WTC11 (cell line): ENCODE measurements around the gene ADAM12. TPM values are rescaled to one million over a fixed set of nuclear protein-coding genes. Genes with fewer than 3 reads are reported as not detected.

Experiments used
- ATAC-seq: fragments of 200-7000 bp; cut with Tn5 transposase; 2 replicates; pipeline ENCODE4 v1.10.0; 2021; ENCODE audit warnings: mild to moderate bottlenecking, moderate library complexity
- Bru-seq: library from RNA; stranded (reverse); fragments of 400-500 nt; gene quantifications from one replicate; lab custom pipeline; 2021; lab: Mats Ljungman, UMichigan
- CTCF ChIA-PET: fragments of 300-600 bp; sonication (Branson Sonifier 250); formaldehyde crosslinking; loops from one replicate; lab custom pipeline; 2021; ENCODE audit warnings: antibody characterized with exemption; lab: Charles Lee
- POLR2A ChIA-PET: fragments of 350-600 bp; sonication (Branson Sonifier 250); formaldehyde crosslinking; loops from one replicate; lab custom pipeline; 2021; ENCODE audit warnings: antibody characterized with exemption; lab: Charles Lee
- DNase-seq: peaks from one replicate; pipeline ENCODE4 v3.0.0; 2021; ENCODE audit warnings: low spot score
- H3K27ac Mint-ChIP-seq: 2 replicates; pipeline ENCODE4 v1.8.0; 2021; ENCODE audit warnings: mixed read lengths
- H3K27me3 Mint-ChIP-seq: 2 replicates; pipeline ENCODE4 v1.8.0; 2021; ENCODE audit warnings: low read depth, mild to moderate bottlenecking, moderate library complexity, mixed read lengths
- H3K36me3 Mint-ChIP-seq: 2 replicates; pipeline ENCODE4 v1.8.0; 2021; ENCODE audit warnings: mixed read lengths
- H3K4me1 Mint-ChIP-seq: 2 replicates; pipeline ENCODE4 v1.8.0; 2022; ENCODE audit warnings: mixed read lengths
- H3K4me3 Mint-ChIP-seq: 2 replicates; pipeline ENCODE4 v1.8.0; 2021; ENCODE audit warnings: mild to moderate bottlenecking, moderate library complexity, mixed read lengths
- H3K9me3 Mint-ChIP-seq: 2 replicates; pipeline ENCODE4 v1.8.0; 2021; ENCODE audit warnings: mixed read lengths
- E2F4 ChIP-seq: sonication (generic); formaldehyde crosslinking; IDR thresholded peaks from 2 replicates; pipeline ENCODE4 v1.8.1; 2022; ENCODE audit warnings: low read depth, mild to moderate bottlenecking, moderate library complexity, missing genetic modification reagents, borderline replicate concordance
- E2F5 ChIP-seq: sonication (generic); formaldehyde crosslinking; IDR thresholded peaks from 2 replicates; pipeline ENCODE4 v1.8.1; 2022; ENCODE audit warnings: mild to moderate bottlenecking, moderate library complexity, missing genetic modification reagents
- FOXK1 ChIP-seq: sonication (generic); formaldehyde crosslinking; IDR thresholded peaks from 2 replicates; pipeline ENCODE4 v1.8.0; 2022; ENCODE audit warnings: mild to moderate bottlenecking, moderate library complexity, missing genetic modification reagents
- JUN ChIP-seq: sonication (generic); formaldehyde crosslinking; IDR thresholded peaks from 2 replicates; pipeline ENCODE4 v1.8.0; 2023; ENCODE audit warnings: mild to moderate bottlenecking, missing genetic modification reagents
- KAT7 ChIP-seq: sonication (generic); formaldehyde crosslinking; IDR thresholded peaks from 2 replicates; pipeline ENCODE4 v1.8.1; 2023; ENCODE audit warnings: missing genetic modification reagents, mild to moderate bottlenecking, borderline replicate concordance
- MYBL2 ChIP-seq: sonication (generic); formaldehyde crosslinking; IDR thresholded peaks from 2 replicates; pipeline ENCODE4 v1.8.1; 2023; ENCODE audit warnings: mild to moderate bottlenecking, moderate library complexity, missing genetic modification reagents
- NFATC4 ChIP-seq: fragments of 250-450 bp; sonication (Bioruptor Pico); IDR thresholded peaks from 2 replicates; pipeline ENCODE4 v1.9.0; 2021; ENCODE audit warnings: mild to moderate bottlenecking
- NR3C1 ChIP-seq: sonication (generic); formaldehyde crosslinking; conservative IDR thresholded peaks from 2 replicates; pipeline ENCODE4 v1.8.1; 2023; ENCODE audit warnings: low read depth, mild to moderate bottlenecking, missing genetic modification reagents
- PRRX2 ChIP-seq: fragments of 250-450 bp; sonication (Bioruptor Pico); IDR thresholded peaks from 2 replicates; pipeline ENCODE4 v1.8.0; 2021; ENCODE audit warnings: mild to moderate bottlenecking
- TEAD1 ChIP-seq: sonication (generic); formaldehyde crosslinking; IDR thresholded peaks from 2 replicates; pipeline ENCODE4 v1.8.0; 2022; ENCODE audit warnings: mild to moderate bottlenecking, missing genetic modification reagents
- ZBTB43 ChIP-seq: sonication (generic); formaldehyde crosslinking; IDR thresholded peaks from 2 replicates; pipeline ENCODE4 v1.8.1; 2023; ENCODE audit warnings: mild to moderate bottlenecking, missing genetic modification reagents
- ZNF121 ChIP-seq: sonication (generic); formaldehyde crosslinking; IDR thresholded peaks from 2 replicates; pipeline ENCODE4 v1.8.0; 2023; ENCODE audit warnings: missing genetic modification reagents
- ZNF138 ChIP-seq: sonication (generic); formaldehyde crosslinking; conservative IDR thresholded peaks from 2 replicates; pipeline ENCODE4 v1.8.1; 2022; ENCODE audit warnings: mild to moderate bottlenecking, moderate library complexity, missing genetic modification reagents
- ZNF263 ChIP-seq: sonication (generic); formaldehyde crosslinking; IDR thresholded peaks from 2 replicates; pipeline ENCODE4 v1.8.1; 2022; ENCODE audit warnings: low read depth, mild to moderate bottlenecking, moderate library complexity, missing genetic modification reagents
- ZNF423 ChIP-seq: fragments of 250-450 bp; sonication (Bioruptor Pico); IDR thresholded peaks from 2 replicates; pipeline ENCODE4 v2.1.2; 2022; ENCODE audit warnings: mild to moderate bottlenecking, moderate library complexity
- long read RNA-seq, 3 experiments: library from RNA in 1 of 3; library from capped mRNA in 1 of 3; library from polyadenylated mRNA in 1 of 3; unstranded in 2 of 3; stranded (forward) in 1 of 3; transcript quantifications; one replicate each; pipeline ENCODE4 v2.0.0, GENCODE V29; 2021
- total RNA-seq: library from RNA; stranded (reverse); gene quantifications from 3 replicates; pipeline ENCODE4 v1.2.3, GENCODE V29; 2021
- TF ChIP-seq, protein P1 (sequence below): sonication (generic); formaldehyde crosslinking; IDR thresholded peaks from 2 replicates; pipeline ENCODE4 v1.8.0; 2022; ENCODE audit warnings: mild to moderate bottlenecking, missing genetic modification reagents
- TF ChIP-seq, protein P2 (sequence below): sonication (generic); formaldehyde crosslinking; IDR thresholded peaks from 2 replicates; pipeline ENCODE4 v1.8.0; 2023; ENCODE audit warnings: missing genetic modification reagents, mild to moderate bottlenecking, borderline replicate concordance
- TF ChIP-seq, protein P3 (sequence below): sonication (generic); formaldehyde crosslinking; IDR thresholded peaks from 2 replicates; pipeline ENCODE4 v1.8.0; 2023; ENCODE audit warnings: missing genetic modification reagents
- TF ChIP-seq, protein P4 (sequence below): sonication (generic); formaldehyde crosslinking; IDR thresholded peaks from 2 replicates; pipeline ENCODE4 v1.8.1; 2023; ENCODE audit warnings: mild to moderate bottlenecking, missing genetic modification reagents, moderate library complexity

Gene ADAM12
- total RNA-seq (0.22 to 0.46 TPM (median 0.34 TPM) in 3 replicates), Bru-seq, nascent RNA (percentile 10 among the genes with signal in this experiment)
- long read RNA-seq, experiment 1 = 0 reads
- long read RNA-seq, experiment 2 = 0 reads
- long read RNA-seq, experiment 3 = 0 reads

DNA sequence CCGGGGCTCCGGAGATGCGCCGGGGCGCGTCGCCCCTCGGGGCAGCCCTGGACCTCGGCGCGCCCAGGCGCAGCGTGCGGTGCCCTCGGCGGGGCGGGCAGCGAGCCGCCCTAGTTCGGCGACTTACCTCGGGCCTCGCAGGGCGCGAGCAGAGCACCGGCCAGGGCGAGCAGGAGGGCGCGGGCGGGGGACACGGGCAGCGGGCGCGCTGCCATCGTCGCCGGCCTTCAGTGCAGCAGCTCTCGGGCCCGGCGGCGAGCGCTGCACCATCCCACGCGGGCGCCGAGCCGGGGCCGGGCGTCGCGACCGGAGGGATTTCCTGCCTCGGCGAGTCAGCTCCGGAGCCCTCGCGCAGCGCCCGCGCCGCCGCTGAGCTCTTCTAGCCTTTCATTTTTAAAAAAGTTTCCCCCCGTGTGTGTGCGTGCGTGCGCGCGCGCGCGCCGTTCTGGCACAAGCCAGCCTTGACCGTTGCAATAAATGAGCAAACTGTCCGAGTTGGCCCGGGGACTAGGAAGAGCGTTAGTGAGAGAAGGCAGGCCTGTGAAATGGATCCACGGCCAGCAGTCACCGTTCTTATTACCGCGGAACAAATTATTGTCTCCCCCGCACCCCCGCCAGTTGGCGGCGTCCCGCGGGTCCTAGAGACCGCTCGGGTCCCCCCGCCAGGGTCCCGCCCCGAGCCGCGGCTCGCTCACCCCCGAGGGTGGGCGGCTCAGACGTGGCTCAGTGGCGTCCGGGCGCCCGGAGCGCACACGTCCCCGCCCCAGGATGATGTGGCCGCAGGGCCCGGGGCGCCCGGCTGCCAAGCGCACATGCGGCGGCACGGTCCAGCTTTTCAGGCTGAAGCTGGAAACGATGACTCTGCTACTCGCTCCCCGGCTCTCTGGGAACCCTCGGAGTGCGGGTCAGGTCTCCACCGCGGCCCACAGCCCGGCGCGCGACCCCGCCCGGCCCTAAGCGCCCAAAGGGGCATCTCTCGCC, at the start of gene ADAM12:
ADAM12 (minus strand) TSS at position 547 of the 981 bp plus-strand sequence; CDS start at position 215, 332 bp downstream.
- Mint-ChIP-seq H3K4me3 (peak within 1 kb of the TSS; percentile 86), H3K27me3 (peaks cover 53% of the 10 kb centered on the region), H3K36me3 (no peaks in the 10 kb centered on the region), H3K4me1 (peaks cover 26% of the 10 kb centered on the region), H3K27ac (no peak within 1 kb of the TSS), H3K9me3 (no peaks in the 10 kb centered on the region)
- TF ChIP-seq NR3C1 (CRISPR knock-in tag) (no peak), E2F5 (0 out of 2 replicates have a peak, but pooled peaks have one; percentile 4), KAT7 (CRISPR knock-in tag) (peak; percentile 7; the same call in 1 of the 2 replicates), ZNF423 (peak; percentile 4; the same call in 1 of the 2 replicates), E2F4 (peak; percentile 40; the same call in 1 of the 2 replicates), FOXK1 (CRISPR knock-in tag) (peak; percentile 34; the same call in 1 of the 2 replicates), ZNF121 (no peak)
- TF ChIP-seq, protein P1, sequence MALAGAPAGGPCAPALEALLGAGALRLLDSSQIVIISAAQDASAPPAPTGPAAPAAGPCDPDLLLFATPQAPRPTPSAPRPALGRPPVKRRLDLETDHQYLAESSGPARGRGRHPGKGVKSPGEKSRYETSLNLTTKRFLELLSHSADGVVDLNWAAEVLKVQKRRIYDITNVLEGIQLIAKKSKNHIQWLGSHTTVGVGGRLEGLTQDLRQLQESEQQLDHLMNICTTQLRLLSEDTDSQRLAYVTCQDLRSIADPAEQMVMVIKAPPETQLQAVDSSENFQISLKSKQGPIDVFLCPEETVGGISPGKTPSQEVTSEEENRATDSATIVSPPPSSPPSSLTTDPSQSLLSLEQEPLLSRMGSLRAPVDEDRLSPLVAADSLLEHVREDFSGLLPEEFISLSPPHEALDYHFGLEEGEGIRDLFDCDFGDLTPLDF (CRISPR knock-in tag) = no peak
- DNase-seq (peak; percentile 46), ATAC-seq (peak; percentile 58)
- CTCF ChIA-PET = interaction anchor here (0.7 to 2.8 kb wide), 12 partner anchors 71 to 454 kb away, joined by 3 to 20 read pairs (median 4); no protein-coding TSS in a partner anchor
- POLR2A ChIA-PET = no interaction called here

DNA sequence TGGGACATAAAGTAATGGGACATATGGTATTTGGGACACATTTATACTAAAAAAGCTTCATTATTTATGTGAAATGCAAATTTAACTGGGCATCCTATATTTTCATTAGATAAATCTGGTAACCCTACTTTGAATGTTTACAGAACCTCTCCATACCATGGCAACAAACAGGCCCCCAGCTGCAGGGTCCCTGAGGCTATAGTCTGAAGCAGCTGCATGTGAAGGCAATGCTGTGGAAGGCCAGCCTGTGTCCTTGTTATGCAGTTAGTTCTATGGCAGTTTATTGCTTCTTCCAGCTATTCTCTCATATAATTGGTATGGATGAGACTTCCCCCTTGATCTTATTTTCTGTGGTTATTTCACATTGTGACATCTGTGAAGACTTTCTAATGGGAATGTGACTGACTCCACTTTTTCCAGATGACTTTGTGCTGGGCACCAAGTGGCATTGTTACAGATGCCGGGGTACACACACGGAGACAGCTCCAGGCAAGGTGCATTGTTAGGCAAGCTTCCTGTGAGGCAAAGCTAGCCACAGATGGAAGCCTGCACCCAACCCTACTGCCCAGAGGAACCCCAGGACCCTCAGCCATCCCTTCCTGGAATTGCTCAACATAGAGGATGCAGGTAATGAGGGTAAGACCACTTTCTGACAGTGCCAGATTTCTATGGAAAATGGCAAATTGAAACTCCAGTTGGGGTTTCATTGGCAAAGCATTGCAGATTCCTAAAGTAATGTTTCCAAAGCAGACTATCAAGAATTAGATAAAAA, 49.5 kb upstream of the ADAM12 start:
- ChIA-PET CTCF (no interaction called here), POLR2A (no interaction called here)
- H3K27me3 Mint-ChIP-seq = no peaks in the 10 kb centered on the region
- H3K4me1 Mint-ChIP-seq = 0 out of 2 replicates have a peak, but pooled peaks cover 3% of the 10 kb centered on the region
- H3K36me3 Mint-ChIP-seq = no peaks in the 10 kb centered on the region
- H3K27ac Mint-ChIP-seq = no peak overlapping the region
- H3K9me3 Mint-ChIP-seq = peaks cover 5% of the 10 kb centered on the region
- no peak for DNase-seq
- ATAC-seq = no peak
- no peak overlapping the region for H3K4me3 Mint-ChIP-seq
- TF ChIP-seq ZNF263 (CRISPR knock-in tag) = no peak
- TF ChIP-seq PRRX2 (CRISPR knock-in tag) = no peak
- TF ChIP-seq MYBL2 (CRISPR knock-in tag) = no peak
- TF ChIP-seq, protein P2, sequence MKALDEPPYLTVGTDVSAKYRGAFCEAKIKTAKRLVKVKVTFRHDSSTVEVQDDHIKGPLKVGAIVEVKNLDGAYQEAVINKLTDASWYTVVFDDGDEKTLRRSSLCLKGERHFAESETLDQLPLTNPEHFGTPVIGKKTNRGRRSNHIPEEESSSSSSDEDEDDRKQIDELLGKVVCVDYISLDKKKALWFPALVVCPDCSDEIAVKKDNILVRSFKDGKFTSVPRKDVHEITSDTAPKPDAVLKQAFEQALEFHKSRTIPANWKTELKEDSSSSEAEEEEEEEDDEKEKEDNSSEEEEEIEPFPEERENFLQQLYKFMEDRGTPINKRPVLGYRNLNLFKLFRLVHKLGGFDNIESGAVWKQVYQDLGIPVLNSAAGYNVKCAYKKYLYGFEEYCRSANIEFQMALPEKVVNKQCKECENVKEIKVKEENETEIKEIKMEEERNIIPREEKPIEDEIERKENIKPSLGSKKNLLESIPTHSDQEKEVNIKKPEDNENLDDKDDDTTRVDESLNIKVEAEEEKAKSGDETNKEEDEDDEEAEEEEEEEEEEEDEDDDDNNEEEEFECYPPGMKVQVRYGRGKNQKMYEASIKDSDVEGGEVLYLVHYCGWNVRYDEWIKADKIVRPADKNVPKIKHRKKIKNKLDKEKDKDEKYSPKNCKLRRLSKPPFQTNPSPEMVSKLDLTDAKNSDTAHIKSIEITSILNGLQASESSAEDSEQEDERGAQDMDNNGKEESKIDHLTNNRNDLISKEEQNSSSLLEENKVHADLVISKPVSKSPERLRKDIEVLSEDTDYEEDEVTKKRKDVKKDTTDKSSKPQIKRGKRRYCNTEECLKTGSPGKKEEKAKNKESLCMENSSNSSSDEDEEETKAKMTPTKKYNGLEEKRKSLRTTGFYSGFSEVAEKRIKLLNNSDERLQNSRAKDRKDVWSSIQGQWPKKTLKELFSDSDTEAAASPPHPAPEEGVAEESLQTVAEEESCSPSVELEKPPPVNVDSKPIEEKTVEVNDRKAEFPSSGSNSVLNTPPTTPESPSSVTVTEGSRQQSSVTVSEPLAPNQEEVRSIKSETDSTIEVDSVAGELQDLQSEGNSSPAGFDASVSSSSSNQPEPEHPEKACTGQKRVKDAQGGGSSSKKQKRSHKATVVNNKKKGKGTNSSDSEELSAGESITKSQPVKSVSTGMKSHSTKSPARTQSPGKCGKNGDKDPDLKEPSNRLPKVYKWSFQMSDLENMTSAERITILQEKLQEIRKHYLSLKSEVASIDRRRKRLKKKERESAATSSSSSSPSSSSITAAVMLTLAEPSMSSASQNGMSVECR (CRISPR knock-in tag) = no peak
- no peak for TF ChIP-seq ZBTB43 (CRISPR knock-in tag)
- no peak for TF ChIP-seq ZNF138 (CRISPR knock-in tag)
- TF ChIP-seq, protein P3, sequence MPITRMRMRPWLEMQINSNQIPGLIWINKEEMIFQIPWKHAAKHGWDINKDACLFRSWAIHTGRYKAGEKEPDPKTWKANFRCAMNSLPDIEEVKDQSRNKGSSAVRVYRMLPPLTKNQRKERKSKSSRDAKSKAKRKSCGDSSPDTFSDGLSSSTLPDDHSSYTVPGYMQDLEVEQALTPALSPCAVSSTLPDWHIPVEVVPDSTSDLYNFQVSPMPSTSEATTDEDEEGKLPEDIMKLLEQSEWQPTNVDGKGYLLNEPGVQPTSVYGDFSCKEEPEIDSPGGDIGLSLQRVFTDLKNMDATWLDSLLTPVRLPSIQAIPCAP (CRISPR knock-in tag) = no peak
- TF ChIP-seq NFATC4 (CRISPR knock-in tag) = no peak
- TF ChIP-seq, protein P4, sequence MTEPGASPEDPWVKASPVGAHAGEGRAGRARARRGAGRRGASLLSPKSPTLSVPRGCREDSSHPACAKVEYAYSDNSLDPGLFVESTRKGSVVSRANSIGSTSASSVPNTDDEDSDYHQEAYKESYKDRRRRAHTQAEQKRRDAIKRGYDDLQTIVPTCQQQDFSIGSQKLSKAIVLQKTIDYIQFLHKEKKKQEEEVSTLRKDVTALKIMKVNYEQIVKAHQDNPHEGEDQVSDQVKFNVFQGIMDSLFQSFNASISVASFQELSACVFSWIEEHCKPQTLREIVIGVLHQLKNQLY (CRISPR knock-in tag) = no peak
- TF ChIP-seq JUN (CRISPR knock-in tag) = no peak
- TF ChIP-seq E2F5 = no peak
- TF ChIP-seq TEAD1 (CRISPR knock-in tag) = no peak
